ENCODE data around the gene TRIM38.
A peak's percentile ranks its signal among the peaks of the same experiment; 100 is the strongest.
"Not testable (repeated sequence)": the region's sequence is repeated elsewhere in the genome, so short reads cannot be mapped to it uniquely, and the experiment has no call there.

TRIM38 gene

DNA sequence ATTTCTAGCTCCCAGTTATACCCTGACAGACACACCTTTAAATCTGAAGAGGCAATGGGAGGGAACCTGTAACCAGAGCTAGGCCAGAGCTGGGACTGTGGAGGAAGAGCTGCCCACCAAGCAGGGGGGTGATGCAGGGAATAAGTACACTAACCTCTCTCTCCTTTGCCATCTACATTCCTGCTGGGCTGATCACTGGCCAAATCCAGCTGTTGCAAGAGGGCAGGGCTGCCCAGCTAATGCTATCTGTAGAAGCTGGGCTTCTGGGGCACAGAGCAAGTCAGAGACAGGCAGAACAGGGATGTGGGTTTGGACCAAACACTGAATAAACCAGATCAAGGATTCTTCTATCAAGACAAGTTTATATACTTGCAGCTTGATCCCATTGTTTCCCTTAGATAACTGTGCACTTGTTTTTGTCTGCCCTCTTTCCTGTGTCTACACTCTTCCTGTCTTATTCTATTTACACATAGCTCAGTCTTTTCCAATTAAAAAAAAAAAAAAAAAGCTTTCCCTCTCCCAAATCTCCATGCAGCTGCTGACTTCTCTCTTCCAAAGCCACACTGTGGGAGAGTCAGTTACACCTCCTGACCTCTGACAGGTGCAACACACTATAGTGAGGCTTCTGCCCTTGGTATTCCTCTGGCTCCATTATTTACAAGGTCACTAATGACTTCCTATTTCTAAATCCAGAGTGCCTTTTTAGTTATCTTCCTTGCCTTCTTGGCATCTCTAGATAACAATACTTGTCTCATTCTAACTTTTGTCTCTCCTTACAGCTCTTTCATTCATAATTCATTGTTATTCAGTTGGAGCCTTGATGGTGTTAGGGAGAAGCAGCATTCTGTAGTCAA is 43.7 kb downstream of the TRIM38 start:
- DNase-seq (ENCODE audit: low read depth), result no peak

GRCh38 chr6:26006940-26007305 is 44.3 kb downstream of the TRIM38 start:
- not testable (repeated sequence) for DNase-seq (ENCODE audit: low read depth)

- no peak for DNase-seq (ENCODE audit: low read depth)
Observed at GRCh38 chr6:26008470-26008869, 45.9 kb downstream of the TRIM38 start.

DNA sequence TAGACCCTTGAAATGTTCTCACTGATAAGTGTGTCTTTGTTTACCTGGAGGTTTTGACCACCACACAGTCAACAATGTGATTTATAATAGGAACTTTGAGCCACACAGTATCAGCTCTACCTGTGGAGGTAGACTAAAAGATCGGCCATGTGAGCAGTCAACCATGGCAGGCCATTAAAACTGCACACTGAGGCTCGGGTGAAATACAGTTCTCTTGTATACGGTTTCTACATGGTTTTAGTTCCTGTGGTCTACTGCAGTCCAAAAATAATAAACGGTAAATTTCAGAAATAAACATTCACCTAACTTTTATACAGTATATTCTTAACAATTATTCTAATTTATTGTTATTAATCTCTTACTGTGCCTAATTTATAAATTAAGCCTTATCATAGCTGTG is 47.2 kb downstream of the TRIM38 start:
- DNase-seq (ENCODE audit: low read depth), result no peak

- DNase-seq (ENCODE audit: low read depth), result no peak
Observed at GRCh38 chr6:26012061-26012460, 49.5 kb downstream of the TRIM38 start.

DNA sequence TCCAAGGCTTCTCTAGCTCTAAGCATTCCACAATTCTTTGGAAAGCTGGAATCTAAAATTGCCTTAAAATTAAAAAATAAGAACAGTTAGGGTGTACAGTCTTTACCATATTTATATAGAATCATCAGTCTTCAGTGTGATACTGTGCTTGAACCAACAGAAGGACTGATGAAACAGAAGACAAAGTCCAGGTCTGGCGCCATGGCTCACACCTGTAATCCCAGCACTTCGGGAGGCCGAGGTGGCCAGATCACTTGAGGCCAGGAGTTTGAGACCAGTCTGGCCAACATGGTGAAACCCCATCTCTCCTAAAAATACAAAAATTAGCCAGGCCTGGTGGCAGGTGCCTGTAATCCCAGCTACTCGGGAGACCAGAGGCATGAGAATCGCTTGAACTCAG is 51.8 kb downstream of the TRIM38 start:
- not testable (repeated sequence) for DNase-seq (ENCODE audit: low read depth)

- no peak for DNase-seq (ENCODE audit: low read depth)
Observed at GRCh38 chr6:26016245-26016962, 53.8 kb downstream of the TRIM38 start.

GRCh38 chr6:26016963-26017631 is 54.5 kb downstream of the TRIM38 start:
- no peak for DNase-seq (ENCODE audit: low read depth)

- peak; percentile 46 for DNase-seq (ENCODE audit: low read depth)
Observed at GRCh38 chr6:26017632-26017966, 55.0 kb downstream of the TRIM38 start.

- DNase-seq (ENCODE audit: low read depth), result no peak
Observed at GRCh38 chr6:26019261-26019830, 56.7 kb downstream of the TRIM38 start.

DNA sequence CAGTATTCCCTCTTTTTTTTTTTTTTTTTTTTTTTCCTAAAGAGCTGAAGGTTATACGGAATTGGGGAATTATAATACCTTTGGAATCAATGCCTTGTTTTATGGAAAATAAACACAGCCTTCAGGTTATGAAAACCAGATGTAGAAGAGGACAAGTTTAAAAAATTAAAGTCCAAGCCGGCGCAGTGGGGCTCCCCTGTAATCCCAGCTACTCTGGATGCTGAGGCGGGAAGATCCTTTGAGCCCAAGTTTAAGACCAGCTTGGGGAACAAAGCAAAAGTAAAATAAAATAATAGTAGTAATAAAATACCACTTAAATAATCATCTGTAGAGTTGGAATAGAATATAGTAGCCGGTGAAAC is 57.3 kb downstream of the TRIM38 start:
- no peak for DNase-seq (ENCODE audit: low read depth)

DNA sequence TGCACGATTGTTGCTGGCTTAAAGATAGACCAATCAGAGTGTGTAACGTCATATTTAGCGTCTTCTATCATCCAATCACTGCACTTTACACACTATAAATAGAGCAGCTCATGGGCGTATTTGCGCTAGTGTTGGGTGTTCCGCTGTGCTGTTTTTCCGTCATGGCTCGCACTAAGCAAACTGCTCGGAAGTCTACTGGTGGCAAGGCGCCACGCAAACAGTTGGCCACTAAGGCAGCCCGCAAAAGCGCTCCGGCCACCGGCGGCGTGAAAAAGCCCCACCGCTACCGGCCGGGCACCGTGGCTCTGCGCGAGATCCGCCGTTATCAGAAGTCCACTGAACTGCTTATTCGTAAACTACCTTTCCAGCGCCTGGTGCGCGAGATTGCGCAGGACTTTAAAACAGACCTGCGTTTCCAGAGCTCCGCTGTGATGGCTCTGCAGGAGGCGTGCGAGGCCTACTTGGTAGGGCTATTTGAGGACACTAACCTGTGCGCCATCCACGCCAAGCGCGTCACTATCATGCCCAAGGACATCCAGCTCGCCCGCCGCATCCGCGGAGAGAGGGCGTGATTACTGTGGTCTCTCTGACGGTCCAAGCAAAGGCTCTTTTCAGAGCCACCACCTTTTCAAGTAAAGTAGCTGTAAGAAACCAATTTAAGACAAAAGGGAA is 57.9 kb downstream of the TRIM38 start:
- DNase-seq (ENCODE audit: low read depth), result no peak

DNA sequence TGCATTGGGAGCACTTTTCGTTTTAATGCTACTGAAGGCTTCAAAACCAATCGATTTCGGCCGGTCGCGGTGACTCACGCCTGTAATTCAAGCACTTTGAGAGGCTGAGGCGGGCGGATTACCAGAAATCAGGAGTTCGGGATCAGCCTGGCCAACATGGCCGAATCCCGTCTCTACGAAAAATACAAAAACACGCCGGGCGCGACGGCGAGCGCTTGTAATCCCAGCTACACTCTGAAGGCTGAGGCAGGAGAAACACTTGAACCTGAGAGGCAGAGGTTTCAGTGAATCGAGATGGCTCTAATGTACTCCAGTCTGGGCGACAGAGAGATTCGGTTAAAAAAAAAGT is 58.4 kb downstream of the TRIM38 start:
- DNase-seq (ENCODE audit: low read depth), result no peak

GRCh38 chr6:26021350-26022131 is 58.9 kb downstream of the TRIM38 start:
- DNase-seq (ENCODE audit: low read depth), result no peak

DNA sequence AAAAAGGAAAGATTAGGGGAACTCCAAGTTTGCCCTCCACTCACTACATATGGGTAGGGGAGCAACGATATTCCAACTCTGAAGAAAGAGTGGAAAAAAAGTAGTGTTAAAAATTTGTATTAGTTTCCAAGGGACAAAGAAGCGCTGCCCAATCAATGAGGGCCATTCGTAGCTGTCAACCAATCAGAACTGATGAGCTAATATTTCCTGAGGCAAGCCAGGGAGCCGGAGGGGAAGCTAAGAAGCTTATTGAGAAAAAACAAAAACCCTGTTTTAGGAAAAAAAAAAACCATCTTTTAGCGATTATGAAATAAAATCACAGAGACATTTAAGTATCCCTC is 59.5 kb downstream of the TRIM38 start:
- no peak for DNase-seq (ENCODE audit: low read depth)

GRCh38 chr6:26022737-26023136 is 60.1 kb downstream of the TRIM38 start:
- DNase-seq (ENCODE audit: low read depth), result no peak

GRCh38 chr6:26024651-26025046 is 62.0 kb downstream of the TRIM38 start:
- DNase-seq (ENCODE audit: low read depth), result no peak

DNA sequence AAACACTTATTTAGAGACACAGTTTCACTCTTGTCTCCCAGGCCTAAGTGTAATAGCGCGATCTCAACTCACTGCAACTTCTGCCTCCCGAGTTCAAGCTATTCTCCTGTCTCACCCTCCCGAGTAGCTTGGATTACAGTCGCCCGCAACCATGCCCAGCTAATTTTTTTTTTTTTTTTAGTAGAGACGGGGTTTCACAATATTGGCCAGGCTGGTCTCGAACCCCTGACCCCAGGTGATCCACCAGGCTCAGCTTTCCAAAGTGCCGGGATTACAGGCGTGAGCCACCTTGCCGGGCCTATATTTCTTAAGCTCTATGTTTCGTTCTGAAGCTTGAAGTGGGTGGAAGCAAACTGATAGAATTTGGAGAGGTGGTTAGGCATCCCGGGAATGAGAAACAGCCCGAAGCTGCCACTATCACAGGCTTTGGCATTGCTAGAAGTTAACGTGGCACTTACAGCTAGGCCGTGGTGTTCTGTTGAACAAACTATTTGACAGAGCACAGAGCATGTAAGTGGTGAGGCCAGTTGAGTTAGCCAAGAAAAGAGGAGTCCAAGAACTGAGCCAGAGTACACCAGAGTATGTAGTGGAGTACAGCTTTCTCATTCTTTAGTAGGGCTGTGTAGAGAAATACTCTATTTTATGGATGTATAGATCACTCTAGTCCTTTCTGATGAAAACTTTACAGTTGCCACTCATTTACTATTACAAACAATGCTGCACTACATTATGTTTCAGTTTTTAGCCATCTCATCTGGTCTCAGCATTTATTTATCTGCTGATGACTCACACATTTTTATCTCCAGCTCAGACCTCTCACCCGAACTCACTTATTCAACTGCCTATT is 62.7 kb downstream of the TRIM38 start:
- DNase-seq (ENCODE audit: low read depth), result no peak

- no peak for DNase-seq (ENCODE audit: low read depth)
Observed at GRCh38 chr6:26025894-26026832, 63.6 kb downstream of the TRIM38 start.
